Measurements from ENCODE around the gene HECW1.
A peak's percentile ranks its signal among the peaks of the same experiment; 100 is the strongest.
"Not testable (repeated sequence)": the region's sequence is repeated elsewhere in the genome, so short reads cannot be mapped to it uniquely, and the experiment has no call there.

The HECW1 gene

DNA sequence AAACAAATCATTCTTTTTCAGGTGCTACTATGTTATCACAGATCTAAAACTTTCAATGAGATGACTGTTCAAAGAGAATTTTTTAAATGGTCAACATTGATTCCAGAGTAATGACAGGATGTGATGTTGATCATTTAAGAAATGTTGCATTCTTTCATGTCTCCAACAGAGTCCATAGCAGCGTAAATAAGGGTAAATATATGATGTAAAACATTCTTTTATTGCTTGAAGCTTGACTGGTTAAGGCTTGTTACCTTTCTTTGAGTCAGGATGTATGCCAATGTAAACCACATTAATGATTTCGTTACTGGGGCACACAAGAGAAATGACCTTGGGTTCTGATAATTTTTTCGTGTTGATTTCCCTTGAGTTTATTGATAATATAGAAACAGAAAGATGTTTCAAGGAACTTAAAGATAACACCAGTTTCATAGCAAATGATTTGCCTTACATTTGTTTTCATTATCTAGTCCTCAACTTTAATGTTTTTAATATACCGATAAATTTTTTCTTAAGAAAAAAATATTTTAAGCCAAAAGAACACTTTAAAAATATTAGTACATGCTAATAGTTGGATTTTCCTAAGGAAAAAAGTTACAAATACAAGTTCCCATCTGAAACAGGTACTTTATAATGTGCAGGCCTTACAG, 473.9 kb downstream of the HECW1 start:
- DNase-seq = peak; percentile 55

DNA sequence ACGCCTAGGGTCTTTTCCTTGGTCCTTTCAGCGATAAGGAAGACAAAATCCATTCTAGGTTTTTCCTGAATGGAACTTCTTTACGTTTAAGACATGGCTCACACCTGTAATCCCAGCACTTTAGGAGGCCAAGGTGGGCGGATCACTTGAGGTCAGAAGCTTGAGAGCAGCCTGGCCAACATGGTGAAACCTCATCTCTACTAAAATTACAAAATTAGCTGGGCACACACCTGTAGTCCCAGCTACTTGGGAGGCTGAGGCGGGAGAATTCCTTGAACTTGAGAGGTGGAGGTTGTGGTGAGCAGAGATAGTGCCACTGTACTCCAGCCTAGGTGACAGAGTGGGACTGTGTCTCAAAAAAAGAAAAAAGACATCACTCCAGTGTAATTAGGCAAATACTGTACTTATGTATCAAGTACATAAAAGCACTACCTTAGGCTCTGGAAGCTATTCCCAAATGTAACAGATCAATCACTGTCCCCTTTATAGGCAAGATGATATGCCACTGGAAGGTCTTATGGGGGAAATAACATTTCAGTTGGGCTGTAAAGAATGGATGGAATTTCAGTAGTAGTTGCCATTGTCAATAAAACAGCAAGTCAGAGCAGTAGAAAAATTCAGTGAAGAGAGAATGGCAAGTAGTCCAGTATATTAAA, 476.2 kb downstream of the HECW1 start:
- DNase-seq = no peak

DNA sequence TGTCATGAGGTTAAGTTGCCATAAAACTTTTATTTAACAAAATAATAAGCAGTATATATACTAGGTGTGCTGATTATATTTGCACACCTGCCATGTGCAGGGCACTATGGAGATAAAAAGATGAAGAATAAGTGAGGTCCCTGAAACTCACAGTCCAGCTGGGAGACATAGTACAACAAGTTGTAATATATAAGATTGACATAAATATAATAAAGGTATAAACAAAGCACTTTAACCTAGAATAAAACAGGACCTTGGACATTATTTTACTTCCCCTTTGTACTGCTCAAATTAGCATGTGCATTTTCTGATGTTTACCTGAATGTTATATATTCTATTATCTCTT, 476.7 kb downstream of the HECW1 start:
- DNase-seq = no peak

DNA sequence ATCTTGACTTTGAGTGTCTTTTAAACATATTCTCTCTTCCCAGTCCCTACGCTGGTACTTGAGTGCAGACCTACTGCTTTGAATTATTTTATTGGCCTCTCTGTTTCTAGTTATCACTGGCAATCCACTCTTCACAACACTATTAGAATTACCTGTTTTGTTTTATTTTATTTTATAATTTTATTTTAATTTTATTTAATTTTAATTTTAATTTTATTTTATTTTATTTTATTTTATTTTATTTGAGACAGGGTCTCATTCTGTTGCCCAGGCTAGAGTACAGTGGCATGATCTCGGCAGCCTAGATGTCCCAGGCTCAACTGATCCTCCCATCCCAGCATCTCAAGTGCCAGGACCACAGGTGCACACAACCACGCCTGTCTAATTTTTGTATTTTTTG, 477.3 kb downstream of the HECW1 start:
- no peak for DNase-seq

DNA sequence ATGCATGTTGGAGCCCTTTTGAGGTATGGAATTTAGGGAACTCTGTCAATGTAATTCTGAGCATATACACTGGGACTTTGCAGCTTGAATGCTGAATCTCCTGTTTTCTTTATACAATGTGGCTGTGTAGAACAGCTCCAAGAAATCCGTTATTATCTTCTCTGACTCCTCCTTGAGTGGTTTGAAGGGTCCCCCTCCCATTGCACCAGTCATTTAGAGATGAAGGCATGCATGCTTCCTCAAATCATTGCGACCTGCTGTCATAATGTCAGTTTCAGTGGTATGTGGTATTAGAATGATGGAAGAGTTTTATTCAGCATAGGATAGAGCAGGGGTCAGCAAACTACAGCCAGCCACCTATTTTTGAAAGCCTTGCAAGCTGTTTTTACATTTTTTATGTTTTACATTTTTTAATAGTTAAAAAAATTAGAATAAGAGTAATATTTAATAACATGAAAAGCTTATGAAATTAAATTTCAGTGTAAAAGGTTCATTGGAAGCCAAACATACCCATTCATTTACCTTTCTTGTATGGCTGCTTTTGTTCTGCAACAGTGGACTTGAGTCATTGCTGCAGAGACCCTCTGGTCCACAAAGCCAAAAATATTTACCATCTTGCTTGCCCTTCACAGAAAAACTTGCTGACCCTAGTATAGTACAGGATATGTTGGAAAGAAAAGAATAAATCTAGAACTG, 478.6 kb downstream of the HECW1 start:
- peak; percentile 39 for DNase-seq

DNA sequence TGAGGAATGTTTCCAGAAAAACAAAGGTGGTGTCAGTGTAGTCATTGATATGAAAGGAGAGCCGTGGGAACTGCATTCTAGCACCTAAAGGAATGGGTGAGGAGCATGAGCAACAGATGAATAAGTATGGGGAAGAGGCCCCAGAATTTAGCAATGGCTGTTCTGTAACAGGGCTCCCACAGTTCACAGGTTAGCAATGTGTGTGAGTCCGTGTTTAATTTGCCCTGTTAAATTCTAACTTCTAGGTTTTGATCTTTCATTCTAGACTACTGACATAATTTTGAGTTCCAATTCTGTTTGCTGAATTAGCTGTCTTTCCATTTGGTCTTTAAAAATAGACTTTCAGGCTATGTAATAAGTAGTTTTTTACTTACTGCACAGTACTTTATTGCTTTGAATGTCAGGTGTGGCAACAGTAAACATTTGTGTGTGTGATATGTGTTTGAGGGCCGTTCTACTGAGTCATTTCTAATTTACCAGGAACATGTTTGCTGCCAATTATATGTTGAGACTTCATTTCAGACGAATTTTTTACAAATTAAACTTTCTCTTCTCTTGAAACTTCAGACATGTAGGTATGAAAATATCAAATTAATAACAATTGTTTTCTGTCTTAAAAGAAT, 479.2 kb downstream of the HECW1 start:
- no peak for DNase-seq

DNA sequence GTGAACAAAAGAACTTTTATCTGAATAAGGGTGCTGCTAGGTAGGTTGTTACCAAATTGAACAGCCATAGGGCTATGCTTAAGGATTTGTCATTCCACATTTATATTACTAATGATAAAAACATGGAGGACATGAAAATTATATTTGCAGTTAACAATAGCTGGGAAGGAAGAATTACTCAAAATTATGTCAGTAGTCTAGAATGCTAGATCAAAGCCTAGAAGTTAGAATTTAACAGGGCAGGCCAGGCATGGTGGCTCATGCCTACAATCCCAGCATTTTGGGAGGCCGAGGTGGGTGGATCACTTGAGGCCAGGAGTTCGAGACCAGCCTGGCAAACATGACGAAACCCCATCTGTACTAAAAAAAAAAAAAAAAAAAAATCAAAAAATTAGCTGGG, 479.9 kb downstream of the HECW1 start:
- DNase-seq = no peak

DNA sequence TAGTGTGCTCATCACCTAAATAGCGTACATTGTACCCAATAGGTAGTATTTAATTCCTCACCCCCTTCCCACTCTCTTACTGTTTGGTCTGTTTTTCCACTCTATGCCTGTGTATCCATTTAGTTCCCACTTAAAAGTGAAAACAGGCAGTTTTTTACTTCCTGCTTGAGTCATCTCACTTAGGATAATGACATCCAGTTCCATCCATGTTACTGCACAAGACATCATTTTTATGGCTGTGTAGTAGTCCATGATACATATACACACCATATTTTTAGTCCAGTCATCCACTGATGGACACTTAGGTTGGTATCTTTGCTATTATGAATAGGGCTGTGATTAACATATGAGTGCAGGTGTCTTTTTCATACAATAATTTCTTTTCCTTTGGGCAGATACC, 480.6 kb downstream of the HECW1 start:
- DNase-seq = no peak

DNA sequence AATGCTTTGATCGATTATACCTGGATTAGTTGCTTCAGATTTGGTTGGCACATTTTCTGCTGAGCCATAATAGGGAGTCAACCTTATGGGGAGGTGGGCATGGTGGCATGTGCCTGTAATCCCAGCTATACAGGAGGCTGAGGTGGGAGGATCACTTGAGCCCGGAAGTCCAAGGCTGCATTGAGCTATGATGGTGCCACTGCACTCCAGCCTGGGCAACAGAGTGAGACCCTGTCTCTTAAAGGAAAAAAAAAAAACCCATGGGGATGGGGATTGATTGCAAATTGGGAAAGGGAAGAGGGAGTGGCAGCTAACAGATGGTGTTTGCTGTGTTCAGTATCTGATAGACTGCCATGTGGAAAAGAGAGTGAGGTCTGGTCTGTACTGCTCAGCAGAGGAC, 481.6 kb downstream of the HECW1 start:
- no peak for DNase-seq

DNA sequence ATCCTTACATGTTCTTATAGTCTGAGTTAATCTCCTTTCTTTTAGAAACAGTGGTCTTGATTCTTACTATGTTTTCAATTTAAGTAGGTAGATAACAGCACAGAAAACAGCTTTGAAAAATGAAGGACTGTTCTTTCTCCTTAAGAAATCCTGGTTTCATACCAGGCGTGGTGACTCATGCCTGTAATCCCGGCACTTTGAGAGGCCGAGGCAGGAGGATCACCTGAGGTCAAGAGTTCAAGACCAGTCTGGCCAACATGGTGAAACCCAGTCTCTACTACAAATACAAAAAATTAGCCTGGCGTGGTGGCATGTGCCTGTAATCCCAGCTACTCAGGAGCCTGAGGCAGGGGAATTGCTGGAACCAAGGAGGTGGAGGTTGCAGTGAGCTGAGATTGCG, 484.0 kb downstream of the HECW1 start:
- DNase-seq = not testable (repeated sequence)

DNA sequence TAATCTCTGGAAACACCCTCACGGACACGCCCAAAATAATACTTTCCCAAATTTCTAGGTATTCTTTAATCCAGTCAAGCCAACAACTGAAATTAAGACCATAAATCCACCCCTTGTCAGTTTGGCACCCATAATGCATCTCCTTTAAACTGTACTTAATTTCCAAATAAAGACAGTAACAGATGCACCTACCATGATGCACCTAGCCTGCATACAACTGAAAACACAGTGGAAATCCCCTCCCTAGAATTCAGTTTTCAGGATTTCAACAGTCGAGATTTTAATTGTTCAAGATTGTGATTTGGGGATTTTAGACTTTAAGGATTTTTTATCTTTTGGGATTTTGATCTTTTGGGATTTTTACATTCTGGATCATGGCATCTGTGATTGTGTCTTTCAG, 487.6 kb downstream of the HECW1 start:
- DNase-seq = no peak

DNA sequence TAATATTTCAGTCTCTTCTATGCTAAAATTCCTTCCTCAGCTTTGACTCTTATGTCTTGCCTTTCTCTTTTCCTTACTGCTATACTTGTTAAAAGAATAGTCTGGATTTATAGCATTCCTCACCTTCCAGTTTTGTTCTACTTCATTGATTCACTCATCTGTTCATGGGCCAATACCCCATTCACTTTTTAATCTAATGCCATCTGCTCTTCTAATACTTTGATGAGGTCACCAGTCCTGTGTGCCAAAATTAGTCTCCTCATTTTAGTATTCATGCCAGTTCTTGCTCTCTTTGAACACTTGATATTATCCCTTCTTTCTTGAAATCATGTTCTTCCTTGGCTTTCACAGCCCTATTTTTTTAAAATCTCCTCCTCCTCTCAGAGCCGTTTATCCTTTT, 489.8 kb downstream of the HECW1 start:
- no peak for DNase-seq

DNA sequence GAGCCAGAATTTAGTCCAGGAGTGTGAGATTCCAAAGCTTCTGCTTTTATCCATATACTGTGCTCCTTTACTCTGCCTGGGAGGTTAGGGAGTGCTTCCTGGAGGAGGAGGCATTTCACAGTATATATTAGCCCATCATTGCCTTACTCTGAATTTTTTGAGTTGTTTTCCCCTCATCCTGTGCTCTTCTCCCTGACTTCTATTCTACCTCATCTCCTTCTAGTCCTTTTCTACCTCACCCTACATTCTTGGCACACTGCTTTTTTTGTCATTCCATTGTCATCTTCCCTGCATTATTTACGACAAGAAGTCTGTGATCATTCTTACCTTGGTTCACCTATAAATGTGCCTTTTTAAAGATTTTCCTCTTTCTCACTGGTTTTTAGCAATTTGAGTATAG, 491.8 kb downstream of the HECW1 start:
- DNase-seq = no peak

DNA sequence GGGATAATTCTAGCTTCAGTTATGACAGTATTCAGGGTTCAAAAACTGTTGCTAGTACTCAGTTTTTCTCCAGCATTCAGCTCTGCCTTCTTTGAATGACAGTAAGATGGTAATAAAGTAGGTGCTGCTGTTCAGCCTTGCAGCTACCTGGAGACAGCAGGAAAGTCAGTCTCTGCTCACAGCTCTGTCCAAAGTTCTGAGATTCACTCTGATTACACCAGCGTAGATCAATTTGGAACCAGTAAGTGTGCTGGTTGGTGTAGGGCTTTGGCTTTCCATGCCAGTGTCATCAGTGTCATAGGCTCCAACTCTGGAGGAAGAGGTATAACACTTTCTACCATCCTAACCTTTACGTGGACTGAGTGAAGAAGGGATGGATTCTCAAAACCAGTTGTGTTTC, 496.6 kb downstream of the HECW1 start:
- no peak for DNase-seq

DNA sequence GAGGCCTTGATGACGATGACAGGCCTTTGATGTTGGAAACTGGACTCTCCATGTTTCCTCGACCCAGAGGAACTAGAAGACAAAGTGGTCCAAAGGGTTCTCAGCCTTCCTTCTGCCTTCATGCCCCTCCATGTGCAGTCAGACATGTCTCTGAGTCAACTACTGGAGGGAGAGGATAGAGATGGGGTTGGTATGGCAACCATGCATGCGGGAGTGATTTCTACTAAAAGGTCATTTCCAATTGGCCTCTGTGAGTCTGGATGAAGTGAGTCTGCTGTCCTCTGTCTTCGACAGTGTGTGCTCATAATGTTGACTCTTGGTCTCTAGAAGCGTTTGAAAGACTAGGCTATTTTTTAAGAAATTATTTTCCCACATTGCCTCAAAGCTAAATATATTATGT, 499.7 kb downstream of the HECW1 start:
- DNase-seq = peak; percentile 27

DNA sequence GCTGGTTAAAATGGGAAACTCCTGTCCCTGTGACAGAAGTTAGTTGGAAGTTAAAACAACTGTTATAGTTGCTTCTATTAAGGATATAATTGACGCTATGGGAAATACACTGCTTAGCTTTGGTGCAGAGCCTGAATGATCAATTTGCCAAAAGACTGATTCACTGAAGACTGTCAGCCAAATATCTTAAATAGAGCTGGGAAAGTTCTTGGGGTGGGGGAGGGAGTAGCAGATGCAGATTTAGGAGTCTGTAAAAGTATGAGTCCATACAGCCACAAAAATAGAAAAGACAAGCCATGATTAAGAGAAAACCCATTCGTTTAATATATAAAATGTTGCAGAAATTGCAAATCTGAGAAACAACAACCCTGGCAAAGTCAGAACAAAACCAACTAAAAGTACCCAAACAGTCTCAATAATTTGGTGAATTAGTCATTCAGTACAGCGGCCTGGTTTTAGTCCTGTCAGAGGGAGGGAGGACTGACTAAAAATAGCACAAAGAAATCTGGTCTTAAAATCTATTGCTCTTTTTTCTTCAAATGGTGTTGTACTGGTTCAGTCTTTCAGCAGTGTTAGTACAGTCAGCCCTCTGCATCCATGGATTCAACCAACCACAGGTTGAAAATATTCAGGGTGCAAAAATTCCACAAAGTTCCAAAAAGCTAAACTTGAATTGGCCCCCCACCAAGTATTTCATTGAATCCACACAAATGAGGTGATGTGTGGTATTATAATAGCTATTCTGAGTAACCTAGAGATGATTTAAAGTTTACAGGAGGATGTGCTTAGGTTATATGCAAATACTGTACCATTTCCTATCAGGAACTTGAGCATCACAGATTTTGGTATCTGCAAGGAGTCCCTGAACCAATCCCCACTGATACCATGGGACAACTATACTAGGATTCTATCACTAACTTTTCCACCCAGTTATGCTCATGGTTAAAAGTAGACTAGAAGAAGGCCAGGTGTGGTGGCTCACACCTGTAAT, 500.4 kb downstream of the HECW1 start:
- DNase-seq = peak; percentile 73

Data from fibroblast of skin of back (primary cell).